Parathyroid adenoma (tissue), 2 donors: ENCODE results near the gene CHST9.
A peak's percentile ranks its signal among the peaks of the same experiment; 100 is the strongest.

Experiments
- H2AFZ ChIP-seq: fragments of 300-600 bp; sonication (generic); one replicate; pipeline ENCODE4 v1.7.0; 2017; ENCODE audit warnings: antibody characterized with exemption, mild to moderate bottlenecking
- H3K27ac ChIP-seq: fragments of 300-600 bp; sonication (generic); one replicate; pipeline ENCODE4 v1.7.0; 2017
- H3K27me3 ChIP-seq: fragments of 300-600 bp; sonication (generic); one replicate; pipeline ENCODE4 v1.7.0; 2017; ENCODE audit warnings: low read length; ENCODE audit not compliant: control insufficient read depth, insufficient read depth
- H3K36me3 ChIP-seq: fragments of 300-600 bp; sonication (generic); one replicate; pipeline ENCODE4 v1.7.0; 2017; ENCODE audit warnings: low read length; ENCODE audit not compliant: control insufficient read depth, insufficient read depth
- H3K4me1 ChIP-seq: fragments of 300-600 bp; sonication (generic); one replicate; pipeline ENCODE4 v1.7.0; 2017; ENCODE audit warnings: control low read depth
- H3K4me2 ChIP-seq: fragments of 300-600 bp; sonication (generic); one replicate; pipeline ENCODE4 v1.7.0; 2017; ENCODE audit warnings: low read length
- H3K4me3 ChIP-seq: fragments of 300-600 bp; sonication (generic); one replicate; pipeline ENCODE4 v1.7.0; 2017; ENCODE audit warnings: low read depth, low read length
- H3K79me2 ChIP-seq: fragments of 300-600 bp; sonication (generic); one replicate; pipeline ENCODE4 v1.7.0; 2017; ENCODE audit warnings: control low read depth
- H3K9ac ChIP-seq: fragments of 300-600 bp; sonication (generic); one replicate; pipeline ENCODE4 v1.7.0; 2017; ENCODE audit warnings: mild to moderate bottlenecking
- H3K9me3 ChIP-seq: fragments of 300-600 bp; sonication (generic); one replicate; pipeline ENCODE4 v1.7.0; 2017; ENCODE audit warnings: low read length; ENCODE audit not compliant: control insufficient read depth
- TF ChIP-seq, protein P1 (sequence below): fragments of 300-600 bp; sonication (generic); IDR thresholded peaks from one replicate; pipeline ENCODE4 v1.7.0; 2017; ENCODE audit warnings: antibody characterized with exemption, mild to moderate bottlenecking
- donor health status: primary hyperparathyroidism.

Gene CHST9

DNA sequence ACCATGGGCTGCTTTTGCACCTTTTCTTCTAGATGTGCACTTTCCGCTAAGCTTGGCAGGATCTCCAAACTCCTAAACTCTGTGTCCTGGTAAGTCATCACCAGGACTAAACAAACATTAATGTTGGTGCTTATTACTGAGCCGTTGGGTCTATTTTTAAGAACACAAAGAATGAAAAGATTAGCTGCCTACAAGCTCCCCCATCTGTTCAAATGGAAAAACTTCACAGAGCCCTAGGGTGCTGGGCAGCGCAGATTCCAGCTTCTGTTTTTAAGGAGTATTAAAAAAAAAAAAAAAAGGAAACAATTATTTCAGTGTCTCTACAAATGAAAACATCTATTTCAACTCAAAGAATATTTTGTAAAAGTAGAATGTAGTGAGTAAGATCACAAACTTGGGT is 221.8 kb downstream of the CHST9 start:
- H2AFZ ChIP-seq: no peak overlapping the region
- no peaks in the 10 kb centered on the region for H3K4me1 ChIP-seq

DNA sequence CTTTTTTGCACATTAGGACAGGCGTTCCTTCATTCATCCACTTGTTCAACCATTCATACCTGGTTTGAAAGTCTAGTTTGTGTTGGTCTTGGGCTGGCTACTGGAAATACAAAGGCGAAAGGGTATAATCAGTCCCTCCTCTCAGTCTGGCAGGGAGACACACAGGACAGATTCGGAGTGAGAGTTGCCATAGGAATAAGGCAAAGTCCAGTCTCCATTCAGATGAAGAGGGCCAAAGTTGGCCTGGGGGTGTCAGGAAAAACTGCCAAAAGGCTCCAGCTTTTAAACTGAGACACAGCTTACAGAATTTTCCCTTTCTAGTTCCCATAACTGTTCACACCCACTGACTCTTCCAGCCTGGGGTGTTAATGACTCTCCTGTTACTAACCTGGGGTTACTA is 223.3 kb downstream of the CHST9 start:
- no peak overlapping the region for H3K27ac ChIP-seq
- H3K9ac ChIP-seq: no peak overlapping the region
- no peak overlapping the region for H2AFZ ChIP-seq
- H3K4me2 ChIP-seq: no peak overlapping the region
- no peaks in the 10 kb centered on the region for H3K79me2 ChIP-seq
- TF ChIP-seq, protein P1, sequence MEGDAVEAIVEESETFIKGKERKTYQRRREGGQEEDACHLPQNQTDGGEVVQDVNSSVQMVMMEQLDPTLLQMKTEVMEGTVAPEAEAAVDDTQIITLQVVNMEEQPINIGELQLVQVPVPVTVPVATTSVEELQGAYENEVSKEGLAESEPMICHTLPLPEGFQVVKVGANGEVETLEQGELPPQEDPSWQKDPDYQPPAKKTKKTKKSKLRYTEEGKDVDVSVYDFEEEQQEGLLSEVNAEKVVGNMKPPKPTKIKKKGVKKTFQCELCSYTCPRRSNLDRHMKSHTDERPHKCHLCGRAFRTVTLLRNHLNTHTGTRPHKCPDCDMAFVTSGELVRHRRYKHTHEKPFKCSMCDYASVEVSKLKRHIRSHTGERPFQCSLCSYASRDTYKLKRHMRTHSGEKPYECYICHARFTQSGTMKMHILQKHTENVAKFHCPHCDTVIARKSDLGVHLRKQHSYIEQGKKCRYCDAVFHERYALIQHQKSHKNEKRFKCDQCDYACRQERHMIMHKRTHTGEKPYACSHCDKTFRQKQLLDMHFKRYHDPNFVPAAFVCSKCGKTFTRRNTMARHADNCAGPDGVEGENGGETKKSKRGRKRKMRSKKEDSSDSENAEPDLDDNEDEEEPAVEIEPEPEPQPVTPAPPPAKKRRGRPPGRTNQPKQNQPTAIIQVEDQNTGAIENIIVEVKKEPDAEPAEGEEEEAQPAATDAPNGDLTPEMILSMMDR: no peak
- no peak overlapping the region for H3K4me3 ChIP-seq
- H3K4me1 ChIP-seq: no peaks in the 10 kb centered on the region
- no peaks in the 10 kb centered on the region for H3K27me3 ChIP-seq
- H3K9me3 ChIP-seq: no peaks in the 10 kb centered on the region
- H3K36me3 ChIP-seq: no peaks in the 10 kb centered on the region

More for the DNA sequence above, 221.8 kb downstream of the CHST9 start:
- no peak overlapping the region for H3K9ac ChIP-seq
- H3K4me3 ChIP-seq: no peak overlapping the region
- H3K4me2 ChIP-seq: no peak overlapping the region
- TF ChIP-seq, protein P1: peak; percentile 5
- H3K27me3 ChIP-seq: no peaks in the 10 kb centered on the region
- no peaks in the 10 kb centered on the region for H3K36me3 ChIP-seq
- H3K9me3 ChIP-seq: no peaks in the 10 kb centered on the region
- H3K27ac ChIP-seq: no peak overlapping the region
- H3K79me2 ChIP-seq: no peaks in the 10 kb centered on the region

DNA sequence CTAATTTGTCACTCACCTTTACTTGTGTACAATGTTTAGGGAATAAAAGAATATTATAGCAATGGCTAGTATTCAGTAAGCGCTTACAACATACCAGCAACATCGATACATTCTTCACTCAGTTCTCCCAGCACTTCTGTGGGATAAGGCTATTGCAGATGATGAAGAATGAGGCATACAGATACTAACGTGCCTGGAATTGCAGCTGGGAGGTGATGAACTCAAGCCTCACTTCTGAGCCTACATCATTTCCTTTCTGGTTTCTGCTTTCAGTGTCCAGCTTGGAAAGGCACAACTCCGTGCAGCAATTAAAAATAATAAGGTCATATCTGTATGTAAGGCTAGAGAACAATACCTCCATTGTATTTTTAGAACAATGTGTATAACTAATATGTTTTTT is 224.2 kb downstream of the CHST9 start:
- no peak overlapping the region for H3K9ac ChIP-seq
- no peaks in the 10 kb centered on the region for H3K36me3 ChIP-seq
- H3K27ac ChIP-seq: no peak overlapping the region
- no peaks in the 10 kb centered on the region for H3K79me2 ChIP-seq
- H3K4me2 ChIP-seq: no peak overlapping the region
- H3K4me1 ChIP-seq: no peaks in the 10 kb centered on the region
- H3K9me3 ChIP-seq: no peaks in the 10 kb centered on the region
- H3K4me3 ChIP-seq: no peak overlapping the region
- H2AFZ ChIP-seq: no peak overlapping the region
- TF ChIP-seq, protein P1: no peak
- no peaks in the 10 kb centered on the region for H3K27me3 ChIP-seq

DNA sequence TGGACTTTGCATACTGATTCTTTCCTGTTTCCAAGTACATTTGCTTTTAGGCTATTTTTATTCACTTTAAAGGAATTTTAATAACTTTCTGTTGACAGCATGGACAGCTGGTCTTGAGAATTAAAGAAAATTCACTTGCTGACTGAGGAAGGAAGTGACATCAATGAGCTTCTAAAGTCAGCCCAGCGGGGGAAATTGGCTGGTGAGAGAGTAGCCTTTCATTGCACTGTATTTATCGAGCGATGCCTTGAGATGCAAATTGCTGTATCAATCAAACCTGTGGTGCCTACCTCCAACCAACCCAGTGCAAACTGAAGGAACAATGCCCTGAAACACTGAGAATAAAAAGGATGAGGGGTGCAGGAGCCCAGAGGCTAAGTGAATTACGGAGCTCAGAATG is 228.2 kb downstream of the CHST9 start:
- no peak overlapping the region for H3K27ac ChIP-seq
- no peaks in the 10 kb centered on the region for H3K79me2 ChIP-seq
- TF ChIP-seq, protein P1: no peak
- no peaks in the 10 kb centered on the region for H3K9me3 ChIP-seq
- H3K27me3 ChIP-seq: no peaks in the 10 kb centered on the region
- H3K9ac ChIP-seq: no peak overlapping the region
- H3K4me2 ChIP-seq: no peak overlapping the region
- no peak overlapping the region for H3K4me3 ChIP-seq
- H3K36me3 ChIP-seq: no peaks in the 10 kb centered on the region
- no peaks in the 10 kb centered on the region for H3K4me1 ChIP-seq
- H2AFZ ChIP-seq: no peak overlapping the region

DNA sequence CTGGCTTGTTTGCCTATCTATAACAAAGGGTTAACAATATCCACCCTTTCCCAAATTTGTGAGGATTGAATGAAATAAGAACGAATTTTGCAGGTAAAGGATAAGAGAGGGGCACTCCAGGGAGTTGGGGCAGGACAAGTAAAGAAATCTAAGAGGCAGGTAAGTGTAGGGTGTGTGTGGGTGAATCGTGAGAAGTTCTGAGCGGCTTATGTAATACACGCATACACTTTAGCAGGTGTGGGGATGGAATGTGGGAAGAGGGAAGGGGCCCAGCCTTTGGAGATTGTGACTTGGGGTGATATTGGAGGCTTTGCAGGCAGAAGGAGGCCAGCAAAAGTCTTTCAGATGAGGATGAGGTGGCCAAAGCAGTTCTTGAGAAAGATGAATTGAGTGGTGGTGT is 236.4 kb downstream of the CHST9 start:
- Histone ChIP-seq H3K79me2 (no peaks in the 10 kb centered on the region), H3K27me3 (no peaks in the 10 kb centered on the region), H2AFZ (no peak overlapping the region), H3K4me2 (no peak overlapping the region), H3K27ac (no peak overlapping the region), H3K4me1 (no peaks in the 10 kb centered on the region), H3K4me3 (no peak overlapping the region), H3K9ac (no peak overlapping the region), H3K9me3 (no peaks in the 10 kb centered on the region), H3K36me3 (no peaks in the 10 kb centered on the region)
- TF ChIP-seq, protein P1: no peak
